LNCaP clone FGC (cell line): Measurements from ENCODE around the gene METRNL.

Experiments
- DNase-seq: peaks from one replicate; pipeline ENCODE4 v3.0.0-alpha.2; 2011; ENCODE audit warnings: low read depth
- H3K4me3 ChIP-seq: 2 replicates; pipeline ENCODE4 v1.5.1; 2011; ENCODE audit warnings: mild to moderate bottlenecking, low read depth, low read length, control low read depth
- CTCF ChIP-seq: IDR thresholded peaks from 2 replicates; pipeline ENCODE4 v1.5.1; 2012; ENCODE audit warnings: mild to moderate bottlenecking; ENCODE audit not compliant: control insufficient read depth, insufficient read depth; ENCODE audit errors: extremely low read depth

METRNL gene

GRCh38 chr17:83115202-83115651 lies 35.8 kb downstream of the METRNL start:
- H3K4me3 ChIP-seq: no peak overlapping the region
- DNase-seq: no peak
- no peak for TF ChIP-seq CTCF

GRCh38 chr17:83115832-83116231 lies 36.4 kb downstream of the METRNL start:
- TF ChIP-seq CTCF: no peak
- no peak overlapping the region for H3K4me3 ChIP-seq
- no peak for DNase-seq

- no peak overlapping the region for H3K4me3 ChIP-seq
- DNase-seq: no peak
- TF ChIP-seq CTCF: no peak
These were observed 36.9 kb downstream of the METRNL start for GRCh38 chr17:83116311-83116771.

- no peak for DNase-seq
- no peak for TF ChIP-seq CTCF
- H3K4me3 ChIP-seq: no peak overlapping the region
These were observed 37.6 kb downstream of the METRNL start for GRCh38 chr17:83116783-83117555.

GRCh38 chr17:83117583-83117982 lies 38.2 kb downstream of the METRNL start:
- DNase-seq: no peak
- no peak overlapping the region for H3K4me3 ChIP-seq
- no peak for TF ChIP-seq CTCF

- no peak for DNase-seq
- no peak for TF ChIP-seq CTCF
These were observed 38.8 kb downstream of the METRNL start for GRCh38 chr17:83118071-83118841.

More at GRCh38 chr17:83118071-83118841, 38.8 kb downstream of the METRNL start:
- H3K4me3 ChIP-seq: no peak overlapping the region
